Measurements from ENCODE around the gene FREM2.

Gene FREM2

DNA sequence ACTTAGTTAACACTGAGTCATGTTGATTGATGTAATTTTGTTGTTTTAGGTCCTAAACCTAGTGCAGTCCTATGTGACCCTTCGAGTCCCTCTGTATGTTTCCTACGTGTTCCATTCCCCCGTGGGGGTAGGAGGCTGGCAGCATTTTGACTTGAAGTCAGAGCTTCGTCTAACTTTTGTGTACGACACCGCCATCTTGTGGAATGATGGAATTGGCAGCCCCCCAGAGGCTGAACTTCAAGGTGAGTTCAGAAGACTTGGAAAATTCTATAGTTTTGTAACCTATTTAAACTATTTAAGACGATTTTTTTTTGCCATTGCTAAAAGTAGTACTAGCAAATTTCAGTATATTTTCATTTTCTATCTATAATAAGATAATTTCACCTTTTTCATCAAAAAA lies 185.8 kb downstream of the FREM2 start:
- TF ChIP-seq CREB1 (IDR thresholded peaks at IDR 0.05; ENCODE audit: low read depth) (no peak), RAD21 (IDR thresholded peaks at IDR 0.05; ENCODE audit: low read depth) (peak; percentile 48)
- TF ChIP-seq, protein P1, sequence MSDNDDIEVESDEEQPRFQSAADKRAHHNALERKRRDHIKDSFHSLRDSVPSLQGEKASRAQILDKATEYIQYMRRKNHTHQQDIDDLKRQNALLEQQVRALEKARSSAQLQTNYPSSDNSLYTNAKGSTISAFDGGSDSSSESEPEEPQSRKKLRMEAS (IDR thresholded peaks at IDR 0.05): no peak

DNA sequence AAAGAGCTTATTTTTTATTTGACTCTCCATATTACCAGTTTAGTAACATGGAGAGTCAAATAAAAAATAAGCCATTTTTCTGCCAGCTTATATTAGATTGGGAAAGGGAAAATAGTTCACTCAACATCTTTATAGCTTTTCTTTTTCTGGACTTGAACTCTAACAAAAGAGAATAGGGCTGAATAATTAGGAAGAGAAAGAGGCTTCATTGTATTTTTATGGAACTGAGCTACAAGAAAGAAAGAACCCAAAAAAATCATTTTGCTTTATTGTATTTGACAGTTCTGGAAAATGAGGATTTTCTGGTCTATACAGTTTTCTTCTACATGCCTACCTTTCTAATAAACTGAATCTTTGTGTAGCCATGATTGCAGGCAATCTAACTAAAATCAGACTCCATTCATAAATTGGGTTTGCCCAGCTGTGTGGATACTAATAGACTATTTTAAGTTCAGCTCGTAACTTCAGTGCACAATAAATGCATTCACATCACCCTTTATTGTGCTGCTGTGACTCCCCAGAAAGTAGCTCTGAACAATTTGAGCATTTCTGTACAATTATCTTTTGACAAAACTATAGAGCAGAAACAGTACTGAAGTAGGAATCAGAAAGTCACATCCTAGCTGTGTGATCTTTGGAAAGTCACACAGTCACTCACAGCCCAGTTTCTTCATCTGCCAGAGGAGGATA lies 188.5 kb downstream of the FREM2 start:
- TF ChIP-seq EGR1 (IDR thresholded peaks at IDR 0.05): no peak
- TF ChIP-seq TCF12 (IDR thresholded peaks at IDR 0.05; ENCODE audit: low read depth): no peak
- TF ChIP-seq TEAD4 (IDR thresholded peaks at IDR 0.05): no peak
- no peak for TF ChIP-seq CREB1 (IDR thresholded peaks at IDR 0.05; ENCODE audit: low read depth)
- no peak for TF ChIP-seq NFIC (IDR thresholded peaks at IDR 0.05)
- TF ChIP-seq, protein P2, sequence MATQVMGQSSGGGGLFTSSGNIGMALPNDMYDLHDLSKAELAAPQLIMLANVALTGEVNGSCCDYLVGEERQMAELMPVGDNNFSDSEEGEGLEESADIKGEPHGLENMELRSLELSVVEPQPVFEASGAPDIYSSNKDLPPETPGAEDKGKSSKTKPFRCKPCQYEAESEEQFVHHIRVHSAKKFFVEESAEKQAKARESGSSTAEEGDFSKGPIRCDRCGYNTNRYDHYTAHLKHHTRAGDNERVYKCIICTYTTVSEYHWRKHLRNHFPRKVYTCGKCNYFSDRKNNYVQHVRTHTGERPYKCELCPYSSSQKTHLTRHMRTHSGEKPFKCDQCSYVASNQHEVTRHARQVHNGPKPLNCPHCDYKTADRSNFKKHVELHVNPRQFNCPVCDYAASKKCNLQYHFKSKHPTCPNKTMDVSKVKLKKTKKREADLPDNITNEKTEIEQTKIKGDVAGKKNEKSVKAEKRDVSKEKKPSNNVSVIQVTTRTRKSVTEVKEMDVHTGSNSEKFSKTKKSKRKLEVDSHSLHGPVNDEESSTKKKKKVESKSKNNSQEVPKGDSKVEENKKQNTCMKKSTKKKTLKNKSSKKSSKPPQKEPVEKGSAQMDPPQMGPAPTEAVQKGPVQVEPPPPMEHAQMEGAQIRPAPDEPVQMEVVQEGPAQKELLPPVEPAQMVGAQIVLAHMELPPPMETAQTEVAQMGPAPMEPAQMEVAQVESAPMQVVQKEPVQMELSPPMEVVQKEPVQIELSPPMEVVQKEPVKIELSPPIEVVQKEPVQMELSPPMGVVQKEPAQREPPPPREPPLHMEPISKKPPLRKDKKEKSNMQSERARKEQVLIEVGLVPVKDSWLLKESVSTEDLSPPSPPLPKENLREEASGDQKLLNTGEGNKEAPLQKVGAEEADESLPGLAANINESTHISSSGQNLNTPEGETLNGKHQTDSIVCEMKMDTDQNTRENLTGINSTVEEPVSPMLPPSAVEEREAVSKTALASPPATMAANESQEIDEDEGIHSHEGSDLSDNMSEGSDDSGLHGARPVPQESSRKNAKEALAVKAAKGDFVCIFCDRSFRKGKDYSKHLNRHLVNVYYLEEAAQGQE (IDR thresholded peaks at IDR 0.05; ENCODE audit: low read depth): no peak
- TF ChIP-seq, protein P3, sequence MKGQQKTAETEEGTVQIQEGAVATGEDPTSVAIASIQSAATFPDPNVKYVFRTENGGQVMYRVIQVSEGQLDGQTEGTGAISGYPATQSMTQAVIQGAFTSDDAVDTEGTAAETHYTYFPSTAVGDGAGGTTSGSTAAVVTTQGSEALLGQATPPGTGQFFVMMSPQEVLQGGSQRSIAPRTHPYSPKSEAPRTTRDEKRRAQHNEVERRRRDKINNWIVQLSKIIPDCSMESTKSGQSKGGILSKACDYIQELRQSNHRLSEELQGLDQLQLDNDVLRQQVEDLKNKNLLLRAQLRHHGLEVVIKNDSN (IDR thresholded peaks at IDR 0.05): no peak

DNA sequence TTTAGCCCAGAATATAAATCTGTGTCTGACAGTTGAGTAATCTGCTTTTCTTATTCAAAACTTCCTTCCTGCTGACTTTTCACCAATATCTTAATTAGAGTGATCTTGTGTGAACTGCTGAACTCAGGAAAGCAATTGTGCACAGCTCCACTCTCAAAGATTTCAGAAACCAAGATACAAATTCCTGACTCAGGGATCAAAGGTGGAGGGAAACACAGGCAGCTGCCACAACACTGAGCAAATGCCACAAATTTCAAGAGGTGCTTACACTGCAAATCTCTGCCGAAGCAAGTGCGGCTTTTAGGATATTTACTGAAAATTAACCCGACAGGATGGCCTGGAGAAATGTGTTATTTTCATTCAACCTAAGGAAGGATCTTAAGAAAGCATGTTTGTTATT lies 192.4 kb downstream of the FREM2 start:
- TF ChIP-seq ZBTB7A (IDR thresholded peaks at IDR 0.05; ENCODE audit: low read depth) (no peak), YY1 (IDR thresholded peaks at IDR 0.05; ENCODE audit: low read depth) (no peak), EGR1 (IDR thresholded peaks at IDR 0.05) (no peak), NFIC (IDR thresholded peaks at IDR 0.05) (no peak), TEAD4 (IDR thresholded peaks at IDR 0.05) (no peak), CREB1 (IDR thresholded peaks at IDR 0.05; ENCODE audit: low read depth) (no peak), RAD21 (IDR thresholded peaks at IDR 0.05; ENCODE audit: low read depth) (no peak), TCF12 (IDR thresholded peaks at IDR 0.05; ENCODE audit: low read depth) (no peak), TAF1 (IDR thresholded peaks at IDR 0.05; ENCODE audit: low read depth) (no peak), CEBPB (IDR thresholded peaks at IDR 0.05) (no peak), EP300 (IDR thresholded peaks at IDR 0.05; ENCODE audit: borderline replicate concordance) (no peak), FOXM1 (IDR thresholded peaks at IDR 0.05; ENCODE audit: borderline replicate concordance, low read depth) (no peak)
- TF ChIP-seq, protein P3 (IDR thresholded peaks at IDR 0.05): no peak
- TF ChIP-seq, protein P2 (IDR thresholded peaks at IDR 0.05; ENCODE audit: low read depth): no peak
- TF ChIP-seq, protein P1 (IDR thresholded peaks at IDR 0.05): no peak

DNA sequence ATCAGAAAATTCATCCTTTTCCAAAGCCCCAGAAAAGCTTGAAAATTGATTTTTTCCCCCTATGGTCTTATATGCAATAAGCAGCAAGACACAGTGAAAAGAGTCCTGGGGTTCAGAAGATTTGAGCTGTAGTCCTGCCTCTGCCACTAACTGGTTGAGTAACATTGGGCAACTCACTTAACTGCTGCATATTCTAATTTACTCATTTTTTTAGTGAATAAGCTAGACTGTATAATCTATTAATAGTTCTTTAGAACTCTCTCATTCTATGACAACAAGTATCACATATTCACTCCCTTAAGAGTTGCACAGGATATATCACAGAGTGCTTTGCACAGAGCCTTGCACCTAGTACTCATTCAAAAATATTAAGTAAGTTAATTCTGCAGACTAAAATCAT lies 192.9 kb downstream of the FREM2 start:
- TF ChIP-seq, protein P1 (IDR thresholded peaks at IDR 0.05): no peak
- TF ChIP-seq YY1 (IDR thresholded peaks at IDR 0.05; ENCODE audit: low read depth) (no peak), TCF12 (IDR thresholded peaks at IDR 0.05; ENCODE audit: low read depth) (no peak), RAD21 (IDR thresholded peaks at IDR 0.05; ENCODE audit: low read depth) (no peak), TEAD4 (IDR thresholded peaks at IDR 0.05) (no peak), EP300 (IDR thresholded peaks at IDR 0.05; ENCODE audit: borderline replicate concordance) (no peak), ZBTB7A (IDR thresholded peaks at IDR 0.05; ENCODE audit: low read depth) (no peak), TAF1 (IDR thresholded peaks at IDR 0.05; ENCODE audit: low read depth) (no peak), CEBPB (IDR thresholded peaks at IDR 0.05) (no peak)
- TF ChIP-seq, protein P3 (IDR thresholded peaks at IDR 0.05): no peak

DNA sequence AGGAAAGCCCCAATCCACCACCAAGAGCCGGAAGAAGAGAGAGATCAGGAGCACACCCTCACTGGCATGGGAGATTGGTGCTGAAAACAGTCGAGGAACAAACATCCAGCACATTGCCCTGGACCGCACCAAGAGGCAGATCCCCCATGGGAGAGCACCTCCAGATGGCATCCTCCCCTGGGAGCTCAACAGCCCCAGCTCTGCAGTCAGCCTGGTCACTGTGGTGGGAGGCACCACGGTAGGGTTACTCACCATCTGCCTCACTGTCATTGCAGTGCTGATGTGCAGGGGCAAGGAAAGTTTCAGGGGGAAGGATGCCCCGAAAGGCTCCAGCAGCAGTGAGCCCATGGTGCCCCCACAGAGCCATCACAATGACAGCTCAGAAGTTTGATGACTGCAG lies 193.5 kb downstream of the FREM2 start:
- TF ChIP-seq, protein P3 (IDR thresholded peaks at IDR 0.05): no peak
- TF ChIP-seq, protein P1 (IDR thresholded peaks at IDR 0.05): no peak
- TF ChIP-seq CEBPB (IDR thresholded peaks at IDR 0.05) (no peak), EP300 (IDR thresholded peaks at IDR 0.05; ENCODE audit: borderline replicate concordance) (no peak), ZBTB7A (IDR thresholded peaks at IDR 0.05; ENCODE audit: low read depth) (no peak), NFIC (IDR thresholded peaks at IDR 0.05) (no peak), TAF1 (IDR thresholded peaks at IDR 0.05; ENCODE audit: low read depth) (no peak), RAD21 (IDR thresholded peaks at IDR 0.05; ENCODE audit: low read depth) (no peak), TCF12 (IDR thresholded peaks at IDR 0.05; ENCODE audit: low read depth) (no peak), EGR1 (IDR thresholded peaks at IDR 0.05) (no peak), YY1 (IDR thresholded peaks at IDR 0.05; ENCODE audit: low read depth) (no peak), CREB1 (IDR thresholded peaks at IDR 0.05; ENCODE audit: low read depth) (no peak), TEAD4 (IDR thresholded peaks at IDR 0.05) (no peak), FOXM1 (IDR thresholded peaks at IDR 0.05; ENCODE audit: borderline replicate concordance, low read depth) (no peak)
- TF ChIP-seq, protein P2 (IDR thresholded peaks at IDR 0.05; ENCODE audit: low read depth): no peak

Measured in Ishikawa (cell line).